Tibial artery (tissue), 4 donors: ENCODE measurements around the gene DBN1.

ENCODE experiments used
- DNase-seq, 2 donors: peaks; one replicate each; pipeline ENCODE4 v3.0.0-alpha.2; 2019
- H3K27ac ChIP-seq, 2 donors: fragments of 200-600 bp; sonication (generic) in 1 of 2; 1 replicate in 1 of 2; 2 replicates in 1 of 2; pipeline ENCODE4 v1.5.1; 2018 to 2019; ENCODE audit warnings: mild to moderate bottlenecking in 1 of 2
- H3K27me3 ChIP-seq, 2 donors: fragments of 200-600 bp; sonication (generic) in 1 of 2; one replicate each; pipeline versions ENCODE4 v1.5.1 to v1.6.0; 2016 to 2019
- H3K36me3 ChIP-seq, 3 donors: fragments of 200-600 bp; sonication (generic) in 2 of 3; one replicate each; pipeline ENCODE4 v1.5.1; 2016 to 2019; ENCODE audit warnings: mild to moderate bottlenecking in 2 of 3
- H3K4me1 ChIP-seq, 4 donors: fragments of 200-600 bp; sonication (generic) in 2 of 4; 1 replicate in 3 of 4; 2 replicates in 1 of 4; pipeline ENCODE4 v1.5.1; 2016 to 2019
- H3K4me3 ChIP-seq, 2 donors: fragments of 200-600 bp; sonication (generic) in 1 of 2; 1 replicate in 1 of 2; 2 replicates in 1 of 2; pipeline ENCODE4 v1.5.1; 2018 to 2019; ENCODE audit warnings: mild to moderate bottlenecking in 2 of 2
- H3K9me3 ChIP-seq, 3 donors: fragments of 200-600 bp; sonication (generic) in 1 of 3; one replicate each; pipeline ENCODE4 v1.5.1; 2016 to 2019
- intact Hi-C: fragments of 100-400 bp; cut with DNase I; formaldehyde crosslinking; loops from one replicate; pipeline ENCODE4 v1.15.0; 2023; ENCODE audit warnings: low total_unique reads
- TF ChIP-seq, protein P1 (sequence below), 2 experiments: fragments of 200-600 bp in 1 of 2; fragments of 450-650 bp in 1 of 2; IDR thresholded peaks; one replicate each; pipeline ENCODE4 v1.5.1; 2017 to 2019; ENCODE audit warnings: antibody characterized with exemption in 2 of 2, mild to moderate bottlenecking in 1 of 2, moderate library complexity in 1 of 2

DBN1 gene

GRCh38 chr5:177456976-177457851, 16.2 kb downstream of the DBN1 start:
- TF ChIP-seq, protein P1, sequence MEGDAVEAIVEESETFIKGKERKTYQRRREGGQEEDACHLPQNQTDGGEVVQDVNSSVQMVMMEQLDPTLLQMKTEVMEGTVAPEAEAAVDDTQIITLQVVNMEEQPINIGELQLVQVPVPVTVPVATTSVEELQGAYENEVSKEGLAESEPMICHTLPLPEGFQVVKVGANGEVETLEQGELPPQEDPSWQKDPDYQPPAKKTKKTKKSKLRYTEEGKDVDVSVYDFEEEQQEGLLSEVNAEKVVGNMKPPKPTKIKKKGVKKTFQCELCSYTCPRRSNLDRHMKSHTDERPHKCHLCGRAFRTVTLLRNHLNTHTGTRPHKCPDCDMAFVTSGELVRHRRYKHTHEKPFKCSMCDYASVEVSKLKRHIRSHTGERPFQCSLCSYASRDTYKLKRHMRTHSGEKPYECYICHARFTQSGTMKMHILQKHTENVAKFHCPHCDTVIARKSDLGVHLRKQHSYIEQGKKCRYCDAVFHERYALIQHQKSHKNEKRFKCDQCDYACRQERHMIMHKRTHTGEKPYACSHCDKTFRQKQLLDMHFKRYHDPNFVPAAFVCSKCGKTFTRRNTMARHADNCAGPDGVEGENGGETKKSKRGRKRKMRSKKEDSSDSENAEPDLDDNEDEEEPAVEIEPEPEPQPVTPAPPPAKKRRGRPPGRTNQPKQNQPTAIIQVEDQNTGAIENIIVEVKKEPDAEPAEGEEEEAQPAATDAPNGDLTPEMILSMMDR (IDR thresholded peaks at IDR 0.05), result peak; percentile 86 to 92
- intact Hi-C loops, result loop anchor here (2.0 kb wide), 1 partner anchor 36 kb away; no protein-coding TSS in a partner anchor

DNA sequence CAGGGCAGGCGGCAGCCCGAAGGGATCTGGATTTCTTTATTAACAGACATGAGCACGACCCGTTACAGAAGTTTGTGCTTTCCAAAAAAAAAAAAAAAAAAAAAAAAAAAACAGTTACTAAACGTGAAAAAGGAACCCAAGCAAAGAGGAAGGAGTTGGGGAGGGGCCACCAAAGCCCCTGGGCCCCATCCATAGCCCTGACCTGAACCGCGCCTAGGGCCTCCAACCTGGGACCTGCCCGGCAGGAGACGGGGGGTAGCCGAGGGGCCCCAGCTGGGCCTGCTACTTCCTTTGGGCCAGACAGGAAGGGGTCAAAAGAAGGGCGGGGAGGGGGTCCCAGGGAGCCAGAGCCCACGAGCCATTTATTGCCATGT, 16.9 kb downstream of the DBN1 start:
- Histone ChIP-seq H3K27me3 (peaks cover 0 to 16% of the 10 kb centered on the region in 2 donors), H3K36me3 (peaks cover 0 to 30% (median 27%) of the 10 kb centered on the region in 3 donors), H3K4me1 (peaks cover 0 to 45% (median 31%) of the 10 kb centered on the region in 4 donors), H3K27ac (peak overlapping the region; percentile 62 to 79), H3K4me3 (no peak overlapping the region), H3K9me3 (no peaks in the 10 kb centered on the region)
- no peak for DNase-seq
- intact Hi-C loops, result loop anchor here (2.0 kb wide), 1 partner anchor 36 kb away; no protein-coding TSS in a partner anchor
- TF ChIP-seq, protein P1 (IDR thresholded peaks at IDR 0.05), result no peak

More at GRCh38 chr5:177456976-177457851, 16.2 kb downstream of the DBN1 start:
- Histone ChIP-seq H3K4me3 (no peak overlapping the region), H3K36me3 (peaks cover 0 to 30% (median 30%) of the 10 kb centered on the region in 3 donors), H3K27ac (peak overlapping the region; percentile 62 to 79), H3K27me3 (peaks cover 0 to 10% of the 10 kb centered on the region in 2 donors), H3K9me3 (no peaks in the 10 kb centered on the region), H3K4me1 (peaks cover 0 to 45% (median 31%) of the 10 kb centered on the region in 4 donors)
- DNase-seq, result peak; percentile 90 to 94

- H3K36me3 ChIP-seq, result peaks cover 0 to 30% (median 27%) of the 10 kb centered on the region in 3 donors
- peaks cover 0 to 18% of the 10 kb centered on the region in 2 donors for H3K27me3 ChIP-seq
- H3K4me3 ChIP-seq, result peak overlapping the region; percentile 56 to 62
- H3K27ac ChIP-seq, result peak overlapping the region; percentile 62 to 79
- DNase-seq, result peak; percentile 94 to 97
- no peaks in the 10 kb centered on the region for H3K9me3 ChIP-seq
- intact Hi-C loops, result loop anchor here (2.0 kb wide), 3 partner anchors 37 to 51 kb away; no protein-coding TSS in a partner anchor
- TF ChIP-seq, protein P1 (IDR thresholded peaks at IDR 0.05), result peak; percentile 77 to 97
- H3K4me1 ChIP-seq, result peaks cover 0 to 45% (median 31%) of the 10 kb centered on the region in 4 donors
Observed at GRCh38 chr5:177455661-177456590, 17.5 kb downstream of the DBN1 start.

DNA sequence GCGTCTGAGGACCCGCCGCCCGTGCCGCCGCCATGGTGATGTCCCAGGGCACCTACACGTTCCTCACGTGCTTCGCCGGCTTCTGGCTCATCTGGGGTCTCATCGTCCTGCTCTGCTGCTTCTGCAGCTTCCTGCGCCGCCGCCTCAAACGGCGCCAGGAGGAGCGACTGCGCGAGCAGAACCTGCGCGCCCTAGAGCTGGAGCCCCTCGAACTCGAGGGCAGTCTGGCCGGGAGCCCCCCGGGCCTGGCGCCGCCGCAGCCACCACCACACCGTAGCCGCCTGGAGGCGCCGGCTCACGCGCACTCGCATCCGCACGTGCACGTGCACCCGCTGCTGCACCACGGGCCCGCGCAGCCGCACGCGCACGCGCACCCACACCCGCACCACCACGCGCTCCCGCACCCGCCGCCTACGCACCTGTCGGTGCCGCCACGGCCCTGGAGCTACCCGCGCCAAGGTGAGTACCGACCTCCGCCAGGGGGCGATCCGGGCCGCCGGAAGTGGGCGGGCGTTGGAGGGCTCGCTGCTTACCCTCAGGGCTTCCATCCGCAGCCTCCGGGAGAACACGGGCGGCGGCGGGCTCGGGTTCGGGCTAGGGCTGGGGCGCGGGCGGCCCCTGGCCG, 18.3 kb downstream of the DBN1 start:
- TF ChIP-seq, protein P1 (IDR thresholded peaks at IDR 0.05), result peak; percentile 60 to 75
- Histone ChIP-seq H3K4me1 (peaks cover 0 to 45% (median 31%) of the 10 kb centered on the region in 4 donors), H3K36me3 (peaks cover 0 to 24% (median 23%) of the 10 kb centered on the region in 3 donors), H3K27me3 (peaks cover 0 to 26% of the 10 kb centered on the region in 2 donors), H3K4me3 (peak overlapping the region; percentile 56 to 62), H3K9me3 (no peaks in the 10 kb centered on the region), H3K27ac (peak overlapping the region; percentile 62 to 79)
- DNase-seq, result peak; percentile 65 to 88
- intact Hi-C loops, result loop anchor here (2.0 kb wide), 2 partner anchors 44 to 50 kb away; no protein-coding TSS in a partner anchor
